Spleen (tissue), 11 donors: ENCODE measurements around the gene MIDN. TPM values are rescaled to one million over a fixed set of nuclear protein-coding genes. Genes with fewer than 3 reads are reported as not detected.
"Not testable (repeated sequence)": the region's sequence is repeated elsewhere in the genome, so short reads cannot be mapped to it uniquely, and the experiment has no call there.

ENCODE experiments used
- DNase-seq: peaks from one replicate; pipeline ENCODE4 v3.0.0-alpha.2; 2020
- H3K27ac ChIP-seq, 8 donors: fragments of 200-600 bp; sonication (generic) in 7 of 8; 1 replicate in 4 of 8; 2 replicates in 4 of 8; pipeline versions ENCODE4 v1.5.0 to v1.8.0; 2016 to 2021; ENCODE audit warnings: inconsistent platforms in 4 of 8, mild to moderate bottlenecking in 4 of 8, moderate library complexity in 1 of 8
- H3K27me3 ChIP-seq, 7 donors: fragments of 200-600 bp; sonication (generic) in 6 of 7; replicated peaks in 1 of 7; 1 replicate in 4 of 7; 2 replicates in 3 of 7; pipeline versions ENCODE4 v1.5.0 to v1.8.0; 2016 to 2021; ENCODE audit warnings: inconsistent platforms in 3 of 7, mild to moderate bottlenecking in 1 of 7
- H3K36me3 ChIP-seq, 6 donors: fragments of 200-600 bp; sonication (generic) in 5 of 6; 1 replicate in 4 of 6; 2 replicates in 2 of 6; pipeline versions ENCODE4 v1.5.0 to v1.8.0; 2016 to 2021; ENCODE audit warnings: inconsistent platforms in 2 of 6
- H3K4me1 ChIP-seq, 6 donors: fragments of 200-600 bp; sonication (generic) in 5 of 6; 1 replicate in 3 of 6; 2 replicates in 3 of 6; pipeline versions ENCODE4 v1.5.0 to v1.8.0; 2016 to 2021; ENCODE audit warnings: inconsistent platforms in 3 of 6
- H3K4me3 ChIP-seq, 8 donors: fragments of 200-600 bp; sonication (generic) in 7 of 8; 1 replicate in 4 of 8; 2 replicates in 4 of 8; pipeline versions ENCODE4 v1.5.0 to v1.8.0; 2016 to 2021; ENCODE audit warnings: inconsistent platforms in 4 of 8, mild to moderate bottlenecking in 4 of 8, moderate library complexity in 2 of 8
- H3K9me3 ChIP-seq, 8 donors: fragments of 200-600 bp; sonication (generic) in 7 of 8; 1 replicate in 4 of 8; 2 replicates in 4 of 8; pipeline versions ENCODE4 v1.5.0 to v1.8.0; 2016 to 2021; ENCODE audit warnings: inconsistent platforms in 4 of 8
- CTCF ChIP-seq, 11 experiments: fragments of 200-600 bp in 7 of 11; fragments of 450-650 bp in 4 of 11; sonication (generic) in 4 of 11; IDR thresholded peaks in 8 of 11; conservative IDR thresholded peaks in 3 of 11; 1 replicate in 7 of 11; 2 replicates in 4 of 11; pipeline versions ENCODE4 v1.4.0 to v1.8.0; 2016 to 2021; ENCODE audit warnings: antibody characterized with exemption in 11 of 11, inconsistent platforms in 4 of 11, mild to moderate bottlenecking in 1 of 11
- POLR2A ChIP-seq, 3 donors: fragments of 450-650 bp; IDR thresholded peaks; one replicate each; pipeline ENCODE4 v1.5.1; 2017; ENCODE audit warnings: antibody characterized with exemption in 3 of 3, mild to moderate bottlenecking in 1 of 3
- POLR2AphosphoS5 ChIP-seq, 3 donors: sonication (generic); formaldehyde crosslinking; IDR thresholded peaks; one replicate each; pipeline ENCODE4 v1.5.1; 2017; ENCODE audit warnings: antibody characterized with exemption in 3 of 3
- whole genome bisulfite sequencing, 5 donors: extraction: QIAGEN DNeasy Blood & Tissue Kit in 3 of 5; methylation state at CpG; one replicate each; pipeline versions ENCODE4 v1.1.5 to v1.1.7; 2013 to 2018; 5-methylcytosine and 5-hydroxymethylcytosine counted together
- intact Hi-C: fragments of 100-400 bp; cut with DNase I; formaldehyde crosslinking; loops from one replicate; pipeline ENCODE4 v1.15.0; 2023; ENCODE audit warnings: low total_unique reads
- polyA plus RNA-seq, 3 donors: library from polyadenylated mRNA; stranded (reverse); fragments of 200-250 nt; gene quantifications; one replicate each; pipeline ENCODE4 v1.2.1, GENCODE V29; 2013
- total RNA-seq, 7 donors: library from RNA; depleted of rRNA in 3 of 7; stranded (reverse); fragments of >200 nt in 3 of 7; fragmentation: NEBNext Ultra II Directional in 4 of 7; extraction: Animal tissue kit (Norgen Biotek cat#: 25700) in 4 of 7; gene quantifications; one replicate each; pipeline versions ENCODE4 v1.1.0 to v1.2.1, GENCODE V29; 2016 to 2021
- donor health status: healthy with polysubstance abuse.
- donor health status: DM: no; HTN: no; CAD: no; lungs with moderate emphysema.
- donor health status: DM: no; HTN: no; CAD: no.
- donor health status: Bipolar disorder and iron deficiency.
- donor health status: healthy.
- donor health status: DM: no; HTN: no; CAD: no.
- donor health status: DM: yes; HTN: yes; CAD: no.

MIDN gene
- total and polyA plus RNA-seq, 10 donors, result 16.5 to 223 (median 86.7) TPM

GRCh38 chr19:1206150-1206863 is 42.1 kb upstream of the MIDN start:
- TF ChIP-seq CTCF (IDR thresholded peaks at IDR 0.05 in 8 of 11, conservative IDR thresholded peaks at IDR 0.05 in 3 of 11) (no peak), POLR2AphosphoS5 (IDR thresholded peaks at IDR 0.05) (no peak), POLR2A (IDR thresholded peaks at IDR 0.05) (no peak)
- DNase-seq, result peak; percentile 86
- Histone ChIP-seq H3K9me3 (no peaks in the 10 kb centered on the region), H3K4me3 (peak overlapping the region; percentile 52 to 92 (median 76)), H3K4me1 (peaks cover 36 to 78% (median 68%) of the 10 kb centered on the region in 6 donors), H3K27me3 (no peaks in the 10 kb centered on the region), H3K27ac (peak overlapping the region; percentile 72 to 92 (median 86)), H3K36me3 (peaks cover 0 to 26% (median 7%) of the 10 kb centered on the region in 6 donors)
- intact Hi-C loops, result no loop called here
- 0 to 1% (median 1%) methylated on average over 31 to 78 of the region's 78 CpGs for whole genome bisulfite sequencing, 5 donors

- TF ChIP-seq CTCF (IDR thresholded peaks at IDR 0.05 in 8 of 11, conservative IDR thresholded peaks at IDR 0.05 in 3 of 11), result no peak
- no peak for TF ChIP-seq POLR2A (IDR thresholded peaks at IDR 0.05)
- TF ChIP-seq POLR2AphosphoS5 (IDR thresholded peaks at IDR 0.05), result no peak
- Histone ChIP-seq H3K4me1 (peaks cover 38 to 84% (median 74%) of the 10 kb centered on the region in 6 donors), H3K9me3 (no peaks in the 10 kb centered on the region), H3K27me3 (no peaks in the 10 kb centered on the region), H3K27ac (peak overlapping the region; percentile 72 to 92 (median 86)), H3K36me3 (peaks cover 0 to 32% (median 13%) of the 10 kb centered on the region in 6 donors), H3K4me3 (peak overlapping the region; percentile 52 to 92 (median 76))
- DNase-seq, result peak; percentile 90
- intact Hi-C loops, result no loop called here
- 1 to 2% (median 1%) methylated on average over 34 to 38 of the region's 38 CpGs for WGBS, 5 donors
Observed at GRCh38 chr19:1206864-1207450, 41.4 kb upstream of the MIDN start.

GRCh38 chr19:1208830-1209229 is 39.6 kb upstream of the MIDN start:
- H3K9me3 ChIP-seq, H3K27me3 ChIP-seq, DNase-seq, intact Hi-C loops: not testable (repeated sequence)
- Histone ChIP-seq H3K27ac (peak overlapping the region in 4 of 8 donors; percentile 10 to 92 (median 63)), H3K4me3 (peak overlapping the region in 2 of 8 donors; percentile 5 to 12), H3K4me1 (peaks cover 45 to 92% (median 82%) of the 10 kb centered on the region in 6 donors), H3K36me3 (peaks cover 0 to 47% (median 17%) of the 10 kb centered on the region in 6 donors)
- 67 to 81% (median 78%) methylated on average over 10 of the region's 10 CpGs for WGBS, 5 donors

GRCh38 chr19:1210227-1210538 is 38.2 kb upstream of the MIDN start:
- Histone ChIP-seq H3K4me1 (peaks cover 47 to 92% (median 86%) of the 10 kb centered on the region in 6 donors), H3K4me3 (no peak overlapping the region), H3K9me3 (no peaks in the 10 kb centered on the region), H3K27ac (peak overlapping the region in 1 of 8 donors; percentile 8), H3K36me3 (peaks cover 0 to 56% (median 17%) of the 10 kb centered on the region in 6 donors), H3K27me3 (no peaks in the 10 kb centered on the region)
- DNase-seq, result no peak
- TF ChIP-seq POLR2A (IDR thresholded peaks at IDR 0.05) (no peak), POLR2AphosphoS5 (IDR thresholded peaks at IDR 0.05) (no peak), CTCF (IDR thresholded peaks at IDR 0.05 in 8 of 11, conservative IDR thresholded peaks at IDR 0.05 in 3 of 11) (no peak)
- intact Hi-C loops, result no loop called here
- WGBS, 5 donors, result 88 to 94% (median 93%) methylated on average over 13 of the region's 13 CpGs
